GM19452 (cell line): ENCODE data around the gene SMOC1.
"Not testable (repeated sequence)": the region's sequence is repeated elsewhere in the genome, so short reads cannot be mapped to it uniquely, and the experiment has no call there.

Source experiments
- ATAC-seq: cut with Tn5 transposase; IDR thresholded peaks from one replicate; pipeline ENCODE4 v1.9.1; 2021; ENCODE audit not compliant: unreplicated experiment

SMOC1 gene

DNA sequence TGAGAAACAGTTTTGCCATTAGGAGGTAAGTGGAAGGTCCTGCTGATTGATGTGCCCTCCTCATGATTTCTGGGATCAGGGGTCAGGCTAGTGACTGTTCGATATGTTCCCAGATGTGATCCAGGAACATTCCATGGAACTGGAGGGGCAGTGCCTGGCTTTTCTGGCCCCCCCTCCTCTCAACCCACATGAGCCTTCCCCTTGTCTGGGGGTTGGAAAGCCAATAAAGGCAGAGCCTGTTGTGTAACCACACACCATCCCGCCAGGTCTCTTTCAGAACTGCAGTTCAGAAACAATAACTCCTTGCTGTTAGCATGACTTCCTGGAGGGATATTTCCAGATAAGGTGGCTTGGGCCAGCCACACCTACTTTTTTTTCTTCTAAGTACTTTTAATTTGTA is 17.8 kb downstream of the SMOC1 start:
- no peak for ATAC-seq

GRCh38 chr14:69900603-69901002 is 21.4 kb downstream of the SMOC1 start:
- no peak for ATAC-seq

DNA sequence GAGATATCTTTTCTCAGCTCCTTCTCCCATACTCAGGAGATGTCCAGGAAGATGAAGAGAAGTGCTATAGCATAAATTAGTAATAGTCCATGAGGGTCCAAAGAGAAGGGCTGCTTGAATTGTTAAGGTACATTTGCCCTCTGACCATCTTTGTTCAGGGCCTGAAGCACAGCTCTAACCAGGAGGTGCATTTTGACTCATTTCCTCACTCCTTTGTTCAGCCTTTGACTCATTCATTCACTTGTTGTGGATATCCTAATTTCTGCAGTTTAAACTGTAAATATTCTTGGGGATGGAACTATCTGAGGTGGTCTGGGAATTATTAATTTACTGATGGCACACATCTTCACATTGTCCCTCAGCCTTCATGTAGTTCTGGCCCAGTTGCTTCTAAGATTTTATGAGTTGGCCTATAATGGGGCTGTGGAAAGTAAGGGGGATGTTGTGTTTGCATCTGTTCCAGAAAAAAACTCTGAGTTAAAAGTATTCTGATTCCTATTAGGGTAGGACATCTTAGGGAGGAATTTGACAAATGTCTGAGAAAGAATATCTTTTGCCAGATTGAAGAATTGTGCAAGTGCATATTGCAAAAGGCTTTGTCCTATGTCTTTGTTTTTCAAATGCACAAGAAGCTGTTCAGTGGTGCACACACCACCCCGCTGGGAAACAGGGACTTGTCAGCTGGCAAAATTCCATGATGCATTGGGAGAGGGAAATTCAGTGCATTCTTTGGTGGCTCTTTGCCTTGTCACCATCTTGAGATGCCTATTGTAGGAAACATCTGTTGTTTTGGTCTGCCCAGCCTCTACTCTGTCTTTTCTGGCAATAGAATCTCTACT is 22.1 kb downstream of the SMOC1 start:
- ATAC-seq = no peak

GRCh38 chr14:69903046-69903445 is 23.8 kb downstream of the SMOC1 start:
- not testable (repeated sequence) for ATAC-seq

- ATAC-seq = no peak
Measured at GRCh38 chr14:69904246-69904645, 25.0 kb downstream of the SMOC1 start.

- ATAC-seq = no peak
Measured at GRCh38 chr14:69906201-69906600, 27.0 kb downstream of the SMOC1 start.

- no peak for ATAC-seq
Measured at GRCh38 chr14:69909826-69910550, 30.8 kb downstream of the SMOC1 start.

DNA sequence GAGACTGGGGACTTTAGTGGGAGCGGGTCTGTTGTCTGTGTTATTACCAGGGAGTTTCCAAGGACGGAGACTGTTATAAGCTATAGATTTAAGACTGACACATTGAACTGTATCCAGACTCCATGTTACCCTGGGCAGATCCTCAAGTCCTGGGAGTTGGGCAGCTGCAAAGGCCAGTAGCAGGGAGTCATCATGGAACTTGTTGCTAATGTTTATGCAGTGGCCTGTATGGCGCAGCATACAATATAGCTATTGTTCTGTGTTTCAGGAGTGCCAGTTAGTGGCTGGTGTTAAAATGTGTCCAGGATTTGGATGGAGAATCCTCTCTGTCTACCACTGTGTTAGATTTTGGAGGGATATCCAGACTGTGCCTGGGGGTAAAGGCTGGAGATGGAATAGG is 31.7 kb downstream of the SMOC1 start:
- no peak for ATAC-seq

- no peak for ATAC-seq
Measured at GRCh38 chr14:69913686-69914085, 34.5 kb downstream of the SMOC1 start.

DNA sequence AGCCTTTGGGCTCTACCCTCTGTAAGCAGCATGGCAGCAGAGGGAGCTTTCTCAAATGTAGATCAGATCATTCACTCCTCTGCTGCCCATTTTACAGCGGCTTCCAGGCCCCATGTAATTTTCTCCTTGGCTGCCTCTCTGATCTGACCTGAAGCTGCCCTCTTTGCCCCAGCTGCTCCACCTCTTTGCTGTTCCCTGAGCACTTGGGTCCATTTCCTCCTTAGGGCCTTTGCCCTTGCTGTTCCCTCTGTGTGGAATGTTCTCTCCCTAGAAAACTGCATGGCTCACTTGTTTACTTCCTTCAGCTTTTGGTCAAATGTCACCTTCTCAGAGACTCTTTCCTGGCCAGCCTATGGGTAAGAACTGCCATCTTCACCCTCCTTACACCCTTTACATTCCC is 37.2 kb downstream of the SMOC1 start:
- ATAC-seq = no peak

DNA sequence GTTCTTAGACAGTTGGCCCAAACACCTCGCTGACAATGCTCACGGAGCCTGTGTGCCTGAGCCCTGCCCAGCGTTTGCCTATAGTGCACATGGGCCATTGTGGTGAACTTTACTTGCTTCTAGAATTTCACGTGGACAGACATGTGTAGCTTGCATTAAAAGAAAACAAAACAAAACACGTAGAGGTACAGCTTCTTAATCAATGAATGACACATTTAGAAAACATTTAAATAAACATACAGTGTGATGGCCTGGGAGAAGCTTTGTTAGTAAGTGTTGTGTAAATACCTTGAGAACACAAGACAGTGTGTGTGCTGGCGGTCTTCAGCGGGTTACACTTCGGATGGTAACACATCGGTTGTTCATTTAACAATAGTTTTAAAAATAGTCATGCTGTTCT is 38.1 kb downstream of the SMOC1 start:
- ATAC-seq = no peak

DNA sequence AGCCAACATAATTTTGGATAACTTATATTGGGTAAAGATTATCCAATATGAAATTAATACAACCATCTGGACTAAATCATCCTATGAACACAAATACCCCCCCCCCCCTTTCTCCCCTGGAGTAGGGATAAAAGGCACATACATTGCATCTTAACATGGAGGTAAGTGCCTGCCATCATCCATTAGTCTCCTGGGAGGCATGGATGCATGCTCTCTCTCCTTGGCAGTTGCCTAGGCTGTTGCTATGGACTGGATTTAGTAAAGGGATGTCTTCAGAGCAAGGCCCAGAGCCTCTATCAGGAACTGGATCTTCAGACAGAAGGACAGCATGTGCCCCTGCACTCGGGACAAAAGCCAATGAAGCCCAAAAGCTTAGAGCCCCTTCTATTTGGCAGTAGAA is 40.6 kb downstream of the SMOC1 start:
- no peak for ATAC-seq

DNA sequence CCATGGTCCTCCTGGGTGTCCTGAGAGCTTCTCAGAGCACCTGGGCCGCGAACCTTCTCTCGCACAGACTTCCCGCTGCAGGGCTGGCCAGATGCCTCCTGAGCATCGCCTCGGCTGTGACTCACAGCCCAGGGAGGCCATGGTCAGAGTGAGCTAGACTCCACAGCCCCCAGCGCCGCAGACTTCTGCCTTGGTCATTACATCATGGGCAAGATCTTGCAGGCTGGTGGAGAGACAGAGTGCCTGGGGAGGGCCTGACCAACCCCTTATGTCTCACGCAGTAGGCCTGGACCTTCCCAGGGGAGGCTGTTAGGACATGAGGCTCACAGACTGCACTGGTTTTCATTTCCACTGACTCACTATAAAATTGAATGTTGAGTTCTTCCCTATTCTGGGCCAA is 41.8 kb downstream of the SMOC1 start:
- ATAC-seq = no peak

DNA sequence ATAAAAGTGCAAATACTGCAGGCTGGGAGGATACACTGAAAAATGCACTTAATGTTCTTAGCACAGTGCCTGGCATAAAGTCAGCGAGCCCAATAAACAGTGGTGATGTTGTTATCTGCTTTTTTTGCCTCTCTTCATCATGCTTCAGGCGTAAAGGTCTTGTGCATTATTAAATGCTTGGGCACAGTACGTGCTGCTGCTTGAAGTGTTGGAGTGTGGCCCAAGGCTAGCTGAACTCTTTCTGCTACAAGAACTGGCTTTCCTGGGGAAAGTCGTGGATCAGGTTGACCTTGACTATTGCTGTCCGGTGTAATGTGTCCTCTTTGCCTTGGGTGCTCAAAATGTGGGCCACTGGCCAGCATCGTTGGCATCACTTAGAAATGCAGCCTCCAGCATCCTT is 43.0 kb downstream of the SMOC1 start:
- no peak for ATAC-seq

- ATAC-seq = no peak
Measured at GRCh38 chr14:69924201-69924600, 45.0 kb downstream of the SMOC1 start.

- no peak for ATAC-seq
Measured at GRCh38 chr14:69928111-69928523, 48.9 kb downstream of the SMOC1 start.

- ATAC-seq = no peak
Measured at GRCh38 chr14:69930780-69931379, 51.7 kb downstream of the SMOC1 start.

DNA sequence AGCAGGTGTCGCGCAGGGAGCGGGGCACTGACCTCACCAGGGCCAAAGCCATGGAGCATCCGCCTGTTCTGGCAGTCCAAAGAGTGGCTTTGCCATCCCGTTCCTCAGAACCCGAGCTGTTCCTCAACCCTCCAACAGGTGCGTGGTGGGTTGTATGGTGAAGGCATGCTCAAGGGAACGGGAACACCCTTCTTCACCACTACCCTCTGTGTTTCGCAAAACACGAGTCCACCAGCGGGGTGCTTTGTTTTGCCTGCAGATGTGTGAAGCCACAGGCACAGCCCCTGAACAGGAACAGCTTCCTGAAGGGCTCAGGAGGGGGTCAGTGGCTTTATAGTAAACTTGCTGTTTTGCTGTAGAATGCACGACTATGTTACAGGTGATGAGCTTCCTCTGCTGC is 52.7 kb downstream of the SMOC1 start:
- ATAC-seq = no peak

DNA sequence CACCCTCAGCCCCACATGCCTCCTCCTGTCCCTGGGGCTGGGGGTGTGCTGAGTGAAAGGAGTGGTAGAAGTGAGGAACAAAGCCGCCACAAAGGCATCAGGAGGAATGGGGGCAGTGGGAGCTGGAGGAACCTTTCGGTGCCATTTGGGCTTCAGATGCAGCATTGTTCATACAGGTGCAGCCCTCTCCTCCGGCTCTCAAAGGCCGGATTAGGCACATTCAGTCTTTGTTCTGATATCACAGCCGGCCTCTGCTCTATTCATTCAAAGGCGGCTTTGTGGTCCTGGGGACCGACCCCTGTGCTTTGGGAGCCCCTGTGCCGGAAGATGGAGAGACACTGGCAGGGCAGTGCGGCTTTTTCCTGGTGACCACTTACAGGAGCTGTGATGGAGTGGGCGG is 53.2 kb downstream of the SMOC1 start:
- ATAC-seq = no peak

DNA sequence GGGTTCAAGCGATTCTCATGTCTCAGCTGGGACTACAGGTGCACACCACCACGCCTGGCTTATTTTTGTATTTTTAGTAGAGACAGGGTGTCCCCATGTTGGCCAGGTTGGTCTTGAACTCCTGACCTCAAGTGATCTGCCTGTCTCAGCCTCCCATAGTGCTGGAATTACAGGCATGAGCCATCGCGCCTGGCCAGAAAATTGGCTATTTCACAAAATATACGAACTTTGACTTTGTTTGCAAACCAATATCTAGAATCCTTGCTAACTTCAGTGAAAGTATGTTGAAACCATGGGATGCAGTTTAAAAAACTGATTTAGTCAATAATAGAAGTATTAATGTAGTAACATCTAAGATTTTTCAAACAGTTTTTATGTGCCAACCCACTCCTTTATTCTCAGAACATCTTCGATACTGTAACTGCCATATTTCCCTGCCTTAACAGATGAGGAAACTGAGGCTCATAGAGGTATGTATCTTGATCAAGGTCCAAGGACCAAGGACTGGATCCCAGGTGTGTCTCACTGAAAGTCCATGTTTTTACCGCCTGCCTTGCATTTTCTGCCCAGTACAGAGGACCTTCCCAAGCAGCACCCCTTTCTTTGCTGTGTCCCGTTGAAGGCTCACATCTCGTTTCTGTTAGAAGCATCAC is 54.5 kb downstream of the SMOC1 start:
- ATAC-seq = no peak

GRCh38 chr14:69937367-69938081 is 58.3 kb downstream of the SMOC1 start:
- no peak for ATAC-seq
